ENCODE measurements around the gene EXOG. TPM values are rescaled to one million over a fixed set of nuclear protein-coding genes. Genes with fewer than 3 reads are reported as not detected.
"Not testable (repeated sequence)": the region's sequence is repeated elsewhere in the genome, so short reads cannot be mapped to it uniquely, and the experiment has no call there.

EXOG gene
- polyA plus RNA-seq, 1 donor, result 14.8 TPM

DNA sequence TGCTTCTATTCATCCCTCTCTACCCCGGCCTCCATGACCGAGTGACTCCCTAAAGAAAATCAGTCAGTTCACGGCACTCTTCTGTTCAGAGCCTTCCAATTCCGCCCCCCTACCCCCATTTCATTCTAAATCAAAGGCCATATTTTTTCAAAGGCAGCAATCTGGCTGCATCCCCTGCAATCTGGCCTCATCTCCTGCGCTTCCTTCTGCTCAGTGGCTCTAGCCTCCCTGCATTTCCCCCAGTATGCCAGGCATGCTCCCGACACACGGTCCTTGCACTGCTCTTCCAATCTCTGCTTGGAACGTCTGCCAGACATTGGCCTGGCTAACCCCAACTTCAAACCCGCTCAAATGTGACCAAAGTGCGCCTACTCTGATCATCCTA lies 67.7 kb downstream of the EXOG start:
- DNase-seq (ENCODE audit: low read depth), result no peak

DNA sequence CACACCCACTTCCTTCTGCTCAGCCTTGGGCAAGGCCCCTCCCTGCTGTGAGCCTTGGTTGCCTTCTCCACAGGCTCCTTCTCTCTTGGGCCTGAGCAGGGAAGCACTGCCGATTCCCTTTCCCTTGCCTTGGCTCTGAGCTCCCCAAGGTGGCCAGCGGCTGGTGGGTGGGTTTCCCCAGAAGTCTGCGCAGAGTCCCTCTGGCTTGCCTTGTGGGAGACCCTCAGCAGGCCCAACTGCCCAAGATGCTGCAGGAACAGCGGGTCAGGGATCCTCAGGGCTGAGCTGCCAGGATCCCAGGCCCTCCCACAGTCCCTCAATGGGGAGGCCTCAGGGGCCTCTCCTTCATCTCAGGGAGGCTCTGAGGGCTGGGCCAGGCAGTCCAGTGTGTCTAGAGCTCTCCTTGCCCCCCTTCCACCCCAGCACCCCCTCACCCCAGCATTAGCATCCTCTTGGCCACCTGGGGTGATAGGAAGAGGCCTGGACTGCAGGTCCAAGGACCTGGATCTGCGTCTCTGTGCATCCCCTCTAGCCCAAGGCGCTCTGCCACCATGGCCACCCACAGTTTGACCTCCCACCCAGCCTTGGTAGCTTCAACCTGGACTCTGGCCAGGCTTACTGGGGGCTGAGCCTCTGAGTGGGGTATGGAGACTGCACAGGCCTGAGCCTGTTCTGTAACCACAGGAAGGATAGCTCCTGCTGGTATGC lies 68.6 kb downstream of the EXOG start:
- DNase-seq (ENCODE audit: low read depth), result no peak

DNA sequence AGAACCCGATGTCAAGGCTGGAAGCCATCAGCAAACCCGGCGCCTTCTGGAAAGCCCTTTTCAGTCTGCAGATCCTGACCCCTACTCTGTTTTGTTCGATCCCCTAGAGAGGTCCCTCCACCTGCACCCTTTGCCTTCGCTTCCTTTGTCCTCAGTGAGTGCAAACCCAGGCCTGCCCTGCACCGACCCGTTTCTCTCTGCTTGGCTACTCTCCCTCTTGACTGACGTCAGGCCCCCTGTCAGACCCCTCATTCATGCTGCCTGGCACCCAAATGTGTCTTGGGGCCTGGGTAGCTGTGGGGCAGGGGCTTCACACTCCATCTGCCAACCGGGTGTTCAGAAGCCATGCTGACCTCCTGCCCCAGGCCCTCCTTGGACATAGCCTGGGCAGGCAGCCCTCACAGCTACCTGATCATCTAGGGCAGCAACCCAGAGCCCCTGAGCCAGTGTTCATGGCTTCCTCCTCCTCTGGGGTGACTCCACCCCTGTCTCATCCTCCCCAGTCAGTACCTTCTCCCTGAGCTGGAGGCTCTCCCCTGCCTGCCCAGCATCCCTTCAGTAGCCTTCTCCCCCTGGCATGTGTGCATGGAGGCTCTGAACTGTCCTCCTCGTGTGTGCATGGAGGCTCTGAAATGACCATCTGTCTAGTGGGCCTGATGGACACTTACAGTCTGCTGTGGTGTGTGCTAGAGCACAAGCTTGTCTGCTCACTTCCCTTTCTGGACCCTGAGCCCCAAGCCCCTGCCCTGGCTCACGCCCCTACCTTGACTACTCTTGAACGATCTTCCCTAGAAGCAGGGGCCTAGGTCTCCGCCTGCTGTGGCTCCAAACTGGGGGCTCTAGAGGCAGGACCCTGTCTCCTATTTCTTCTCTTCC lies 69.4 kb downstream of the EXOG start:
- no peak for DNase-seq (ENCODE audit: low read depth)

DNA sequence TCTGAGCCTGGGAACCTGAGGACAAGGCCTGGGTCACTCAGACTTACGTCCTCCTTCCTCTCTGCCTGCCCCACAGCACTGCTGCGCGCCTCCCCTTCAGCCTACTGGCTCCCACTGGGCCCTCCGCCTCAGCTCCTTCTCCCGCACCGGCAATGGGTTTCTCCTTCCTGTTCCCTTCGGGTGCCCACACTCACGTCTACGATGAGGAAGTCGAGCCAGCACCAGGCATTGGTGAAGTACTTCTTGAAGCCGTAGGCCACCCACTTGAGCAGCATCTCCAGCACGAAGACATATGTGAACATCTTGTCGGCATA lies 70.0 kb downstream of the EXOG start:
- no peak for DNase-seq (ENCODE audit: low read depth)

DNA sequence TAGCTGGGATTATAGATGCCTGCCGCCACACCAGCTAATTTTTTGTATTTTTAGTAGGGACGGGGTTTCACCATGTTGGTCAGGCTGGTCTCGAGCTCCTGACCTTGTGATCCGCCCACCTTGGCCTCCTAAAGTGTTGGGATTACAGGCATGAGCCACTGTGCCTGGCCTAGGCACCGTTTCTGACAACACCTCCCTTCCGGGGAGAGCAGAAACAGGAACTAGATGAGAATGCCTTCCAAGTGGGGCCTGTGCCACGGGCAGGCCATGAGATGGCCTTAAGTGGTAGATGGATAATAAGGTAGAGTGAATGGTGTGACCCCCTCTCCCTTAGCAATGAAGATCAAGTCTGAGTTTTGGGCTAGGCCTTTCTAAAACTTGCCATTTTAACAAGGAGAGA lies 70.7 kb downstream of the EXOG start:
- DNase-seq (ENCODE audit: low read depth), result not testable (repeated sequence)

DNA sequence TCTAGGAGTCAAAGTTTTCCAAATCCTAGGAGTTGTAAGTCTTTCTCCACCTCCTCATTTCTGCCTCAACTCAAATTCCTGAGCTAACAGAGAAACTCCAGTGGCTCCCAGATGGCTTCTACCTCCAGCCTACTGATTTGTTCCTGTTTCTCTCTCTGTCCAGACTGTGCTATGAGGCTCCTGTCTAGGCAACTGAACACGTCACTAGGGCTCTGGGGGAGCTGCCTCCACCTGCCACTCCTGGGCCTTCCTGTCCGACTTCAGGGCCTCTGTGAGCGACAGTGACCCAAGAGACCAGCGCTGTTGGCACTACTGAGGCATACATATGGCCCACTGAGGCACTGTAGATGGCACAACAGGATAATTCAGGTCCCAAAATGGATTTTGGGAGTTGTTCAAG lies 71.4 kb downstream of the EXOG start:
- DNase-seq (ENCODE audit: low read depth), result no peak

DNA sequence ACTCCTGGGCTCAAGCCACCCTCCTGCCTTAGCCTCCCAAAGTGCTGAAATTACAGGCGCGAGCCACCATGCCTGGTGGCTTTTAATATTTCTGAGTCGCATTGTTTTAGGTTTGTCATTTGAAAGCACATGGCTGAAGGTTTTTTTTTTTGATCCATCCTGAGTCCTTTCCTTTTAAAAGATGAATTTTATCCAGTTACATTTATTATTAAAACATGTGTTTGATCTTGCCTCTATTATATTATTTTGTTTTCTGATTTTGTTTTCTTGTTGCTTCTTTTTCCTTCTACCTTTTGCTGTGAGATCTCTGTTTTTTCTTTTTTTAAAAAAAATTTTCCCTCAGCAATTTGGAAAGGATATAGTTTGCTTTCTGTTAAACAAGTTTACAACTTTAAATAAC lies 77.0 kb downstream of the EXOG start:
- DNase-seq (ENCODE audit: low read depth), result no peak

DNA sequence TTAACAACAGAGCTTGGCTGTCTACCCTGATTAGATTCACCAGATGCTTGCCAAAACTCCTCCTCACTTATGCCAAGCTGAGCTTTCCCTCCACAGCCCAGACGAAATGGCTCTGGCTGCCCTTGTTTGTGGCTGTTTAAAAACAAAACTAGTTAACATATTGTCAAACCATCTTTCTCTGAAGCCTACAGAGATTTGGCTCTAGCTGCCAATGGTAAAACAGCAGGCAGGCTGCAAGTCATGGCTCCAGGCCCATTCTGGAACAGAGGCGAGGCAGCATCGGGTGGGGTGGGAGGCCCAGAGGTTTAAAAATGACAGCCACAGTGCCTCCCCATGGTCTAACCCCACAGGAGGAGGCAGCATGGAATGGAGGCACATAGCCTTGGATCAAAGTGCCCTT lies 77.4 kb downstream of the EXOG start:
- no peak for DNase-seq (ENCODE audit: low read depth)

DNA sequence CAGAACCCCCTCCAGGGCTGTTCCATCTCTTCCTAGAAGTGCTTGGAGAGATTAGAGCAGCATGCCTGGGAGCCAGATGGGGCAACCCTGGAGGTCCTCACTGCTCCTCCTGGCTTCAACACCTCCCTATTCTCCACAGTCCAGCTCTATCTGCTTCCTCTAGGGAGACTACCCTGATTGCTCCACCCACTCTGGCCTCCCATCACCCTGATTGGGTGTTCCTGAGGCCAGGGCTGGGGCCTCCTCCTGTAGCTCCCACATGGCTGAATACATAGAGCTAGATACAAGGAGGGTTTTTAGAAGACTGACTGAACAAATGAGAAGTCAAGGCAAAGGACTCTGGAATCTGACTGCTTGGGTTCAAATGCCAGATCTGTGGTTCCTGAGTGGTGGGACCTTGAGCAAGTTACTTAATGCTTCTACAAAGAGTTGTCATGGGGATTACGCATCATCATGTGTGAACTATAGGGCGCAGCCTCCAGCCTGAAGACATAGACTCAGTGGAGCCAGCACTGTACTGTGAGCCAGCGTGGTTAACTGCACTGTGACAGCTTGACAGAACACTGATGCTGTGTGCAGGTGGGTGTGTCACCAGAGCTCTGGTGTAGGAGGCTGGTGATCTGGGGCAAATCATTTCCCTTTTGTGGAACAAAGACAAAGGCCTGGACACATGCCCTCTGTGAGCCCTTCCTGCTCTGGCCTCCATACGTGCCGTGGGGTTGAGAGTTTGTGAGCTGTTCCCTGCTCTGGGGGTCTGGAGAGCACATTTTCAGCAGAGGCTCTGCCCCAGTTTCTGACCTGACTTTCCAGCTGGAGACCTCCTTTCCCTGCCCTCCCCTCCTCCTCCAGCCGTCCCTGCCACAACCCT lies 78.5 kb downstream of the EXOG start:
- no peak for DNase-seq (ENCODE audit: low read depth)

DNA sequence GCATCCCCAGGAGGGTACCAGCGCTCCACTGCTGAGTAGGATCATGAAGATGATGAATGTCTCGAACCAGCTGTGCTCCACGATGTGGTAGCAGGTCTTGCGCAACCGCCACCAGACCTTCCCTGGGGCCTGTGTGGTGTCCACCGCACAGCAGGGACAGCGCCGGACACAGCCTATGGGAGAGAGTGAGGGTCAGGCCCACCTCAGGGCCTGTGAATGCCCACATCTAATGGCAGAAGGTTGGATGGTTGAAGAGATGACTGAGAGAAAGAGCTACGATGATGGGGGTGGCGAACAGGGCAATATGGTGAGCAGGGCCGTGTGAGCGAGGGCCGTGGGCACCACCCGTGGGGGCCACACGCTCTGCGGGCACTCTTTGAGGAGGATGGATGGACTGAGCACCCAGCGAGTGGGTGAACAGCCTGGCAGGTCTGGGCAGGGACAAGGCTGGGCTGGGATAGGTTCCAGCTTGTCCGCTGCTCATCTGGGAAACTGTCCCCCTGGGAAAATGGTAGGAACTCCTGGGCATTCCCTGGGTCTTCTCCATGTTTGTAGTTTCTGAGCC lies 79.2 kb downstream of the EXOG start:
- no peak for DNase-seq (ENCODE audit: low read depth)

Other genes with a start within 250 kb of the EXOG start
- gene SLC22A13, start 230.5 kb upstream of the EXOG start, polyA plus RNA-seq (ENCODE audit: insufficient read length), result 0.24 TPM
- gene SLC22A14, start 214.0 kb upstream of the EXOG start, polyA plus RNA-seq (ENCODE audit: insufficient read length), result 0.39 TPM
- gene XYLB, start 149.6 kb upstream of the EXOG start, polyA plus RNA-seq (ENCODE audit: insufficient read length), result 2.9 TPM
- gene ACVR2B, start 42.5 kb upstream of the EXOG start, polyA plus RNA-seq (ENCODE audit: insufficient read length), result 13.6 TPM
- 5.9 TPM for gene SCN5A, start 153.3 kb downstream of the EXOG start, polyA plus RNA-seq (ENCODE audit: insufficient read length)